WERI-Rb-1 (cell line): ENCODE results near the gene CDC42SE2.

Experiments used
- DNase-seq: peaks from one replicate; pipeline ENCODE4 v3.0.0-alpha.2; 2020
- H3K27ac ChIP-seq: fragments of 250-450 bp; sonication (Bioruptor Pico); 2 replicates; pipeline ENCODE4 v1.5.1; 2020; ENCODE audit warnings: mild to moderate bottlenecking, moderate library complexity
- H3K27me3 ChIP-seq: fragments of 250-450 bp; sonication (Bioruptor Pico); 2 replicates; pipeline ENCODE4 v1.5.1; 2021; ENCODE audit warnings: mild to moderate bottlenecking, low read depth, moderate library complexity; ENCODE audit not compliant: insufficient read depth, severe bottlenecking
- H3K36me3 ChIP-seq: fragments of 250-450 bp; sonication (Bioruptor Pico); 2 replicates; pipeline ENCODE4 v1.5.1; 2020; ENCODE audit warnings: mild to moderate bottlenecking, moderate library complexity
- H3K4me3 ChIP-seq: 2 replicates; pipeline ENCODE4 v1.5.1; 2011; ENCODE audit warnings: low read depth, mild to moderate bottlenecking, control low read depth, low read length
- H3K9me3 ChIP-seq: fragments of 250-450 bp; sonication (Bioruptor Pico); 2 replicates; pipeline ENCODE4 v1.5.1; 2021; ENCODE audit warnings: mild to moderate bottlenecking, moderate library complexity; ENCODE audit not compliant: severe bottlenecking
- CTCF ChIP-seq: IDR thresholded peaks from 2 replicates; pipeline ENCODE4 v1.5.1; 2011; ENCODE audit warnings: low read depth, mild to moderate bottlenecking, control low read depth, inconsistent platforms, low read length

Gene CDC42SE2

GRCh38 chr5:131281868-131282234 lies 18.0 kb downstream of the CDC42SE2 start:
- no peaks in the 10 kb centered on the region for H3K36me3 ChIP-seq
- H3K27ac ChIP-seq = no peak overlapping the region
- H3K4me3 ChIP-seq = no peak overlapping the region
- no peaks in the 10 kb centered on the region for H3K27me3 ChIP-seq
- H3K9me3 ChIP-seq = no peaks in the 10 kb centered on the region
- DNase-seq = no peak
- no peak for TF ChIP-seq CTCF

- H3K4me3 ChIP-seq = no peak overlapping the region
- no peaks in the 10 kb centered on the region for H3K9me3 ChIP-seq
- H3K27me3 ChIP-seq = no peaks in the 10 kb centered on the region
- H3K36me3 ChIP-seq = no peaks in the 10 kb centered on the region
- no peak for DNase-seq
- H3K27ac ChIP-seq = no peak overlapping the region
- no peak for TF ChIP-seq CTCF
Measured at GRCh38 chr5:131282235-131282634, 18.4 kb downstream of the CDC42SE2 start.

- DNase-seq = no peak
- Histone ChIP-seq H3K27me3 (no peaks in the 10 kb centered on the region), H3K36me3 (no peaks in the 10 kb centered on the region), H3K27ac (no peak overlapping the region), H3K4me3 (no peak overlapping the region), H3K9me3 (no peaks in the 10 kb centered on the region)
- TF ChIP-seq CTCF = no peak
Measured at GRCh38 chr5:131285703-131286399, 22.0 kb downstream of the CDC42SE2 start.

GRCh38 chr5:131286400-131286715 lies 22.5 kb downstream of the CDC42SE2 start:
- H3K27ac ChIP-seq = no peak overlapping the region
- no peaks in the 10 kb centered on the region for H3K36me3 ChIP-seq
- DNase-seq = no peak
- no peaks in the 10 kb centered on the region for H3K9me3 ChIP-seq
- TF ChIP-seq CTCF = no peak
- H3K27me3 ChIP-seq = no peaks in the 10 kb centered on the region
- no peak overlapping the region for H3K4me3 ChIP-seq

GRCh38 chr5:131288328-131288727 lies 24.5 kb downstream of the CDC42SE2 start:
- H3K4me3 ChIP-seq = no peak overlapping the region
- DNase-seq = no peak
- no peak for TF ChIP-seq CTCF
- H3K9me3 ChIP-seq = no peaks in the 10 kb centered on the region
- no peak overlapping the region for H3K27ac ChIP-seq
- H3K36me3 ChIP-seq = no peaks in the 10 kb centered on the region
- no peaks in the 10 kb centered on the region for H3K27me3 ChIP-seq

- no peak for TF ChIP-seq CTCF
- no peak overlapping the region for H3K4me3 ChIP-seq
- H3K9me3 ChIP-seq = no peaks in the 10 kb centered on the region
- H3K27me3 ChIP-seq = no peaks in the 10 kb centered on the region
- H3K36me3 ChIP-seq = no peaks in the 10 kb centered on the region
- no peak for DNase-seq
- no peak overlapping the region for H3K27ac ChIP-seq
Measured at GRCh38 chr5:131289738-131290137, 25.9 kb downstream of the CDC42SE2 start.
